ENCODE data around the gene CACNB4. TPM values are rescaled to one million over a fixed set of nuclear protein-coding genes. Genes with fewer than 3 reads are reported as not detected.
A peak's percentile ranks its signal among the peaks of the same experiment; 100 is the strongest.

Gene CACNB4
- total and polyA plus RNA-seq, 8 donors: 0.34 to 1.3 (median 0.70) TPM

GRCh38 chr2:151827564-151828142, 271.2 kb downstream of the CACNB4 start:
- TF ChIP-seq CTCF (IDR thresholded peaks at IDR 0.05): no peak
- Histone ChIP-seq H3K27ac (peak overlapping the region; percentile 57 to 87 (median 76)), H3K27me3 (no peaks in the 10 kb centered on the region), H3K4me1 (peaks cover 5 to 26% (median 17%) of the 10 kb centered on the region in 3 donors), H3K4me3 (peak overlapping the region; percentile 80 to 90 (median 82)), H3K36me3 (no peaks in the 10 kb centered on the region), H3K9me3 (no peaks in the 10 kb centered on the region)
- 0% methylated on average over 33 to 38 of the region's 38 CpGs for WGBS, 2 donors
- intact Hi-C loops (cut with DNase I): no loop called here
- ATAC-seq: peak; percentile 10 to 34 (median 32)
- DNase-seq: peak in 4 of 6 donors; percentile 19 to 86 (median 42)
- no peak for FAIRE-seq

DNA sequence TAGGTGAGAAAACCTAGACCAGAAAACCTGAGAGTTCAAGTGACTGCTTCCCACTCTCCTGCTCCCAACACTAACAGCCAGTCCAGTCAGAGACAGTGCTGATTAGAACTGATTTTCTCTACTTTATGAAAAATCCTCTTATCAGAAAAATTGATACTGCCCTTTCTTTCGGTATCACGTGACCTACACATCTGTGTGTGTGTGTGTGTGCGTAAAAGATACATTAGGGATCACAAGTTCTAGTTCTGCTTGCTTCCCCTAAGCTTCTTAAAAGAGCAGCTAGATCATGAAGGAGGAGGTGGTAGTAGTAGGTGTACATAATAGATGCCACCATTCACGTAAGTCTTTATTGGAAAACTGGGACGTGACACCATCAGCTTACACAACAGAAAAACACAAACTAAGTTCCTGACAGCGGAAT, 272.1 kb downstream of the CACNB4 start:
- no peak for ATAC-seq
- no peak for FAIRE-seq
- no peaks in the 10 kb centered on the region for H3K36me3 ChIP-seq
- WGBS, 2 donors: 14 to 18% methylated on average over 6 of the region's 6 CpGs
- no peak overlapping the region for H3K27ac ChIP-seq
- H3K9me3 ChIP-seq: no peaks in the 10 kb centered on the region
- peak overlapping the region in 3 of 4 donors; percentile 80 to 90 (median 85) for H3K4me3 ChIP-seq
- intact Hi-C loops (cut with DNase I): no loop called here
- DNase-seq: no peak
- TF ChIP-seq CTCF (IDR thresholded peaks at IDR 0.05): no peak
- no peaks in the 10 kb centered on the region for H3K27me3 ChIP-seq
- H3K4me1 ChIP-seq: peaks cover 5 to 26% (median 17%) of the 10 kb centered on the region in 3 donors

GRCh38 chr2:151824886-151825285, 274.0 kb downstream of the CACNB4 start:
- FAIRE-seq: no peak
- Histone ChIP-seq H3K27me3 (no peaks in the 10 kb centered on the region), H3K9me3 (no peaks in the 10 kb centered on the region), H3K36me3 (no peaks in the 10 kb centered on the region), H3K4me1 (peaks cover 7 to 30% (median 17%) of the 10 kb centered on the region in 3 donors), H3K4me3 (no peak overlapping the region), H3K27ac (no peak overlapping the region)
- no peak for DNase-seq
- no peak for ATAC-seq
- intact Hi-C loops (cut with DNase I): no loop called here
- WGBS, 2 donors: 54% methylated on average over 2 of the region's 2 CpGs
- TF ChIP-seq CTCF (IDR thresholded peaks at IDR 0.05): no peak

- intact Hi-C loops (cut with DNase I): no loop called here
- FAIRE-seq: no peak
These were observed 275.2 kb downstream of the CACNB4 start for GRCh38 chr2:151823651-151824050.

More at GRCh38 chr2:151823651-151824050, 275.2 kb downstream of the CACNB4 start:
- no peaks in the 10 kb centered on the region for H3K27me3 ChIP-seq
- H3K27ac ChIP-seq: no peak overlapping the region
- TF ChIP-seq CTCF (IDR thresholded peaks at IDR 0.05): no peak
- H3K4me3 ChIP-seq: no peak overlapping the region
- peaks cover 9 to 26% (median 14%) of the 10 kb centered on the region in 3 donors for H3K4me1 ChIP-seq
- H3K36me3 ChIP-seq: no peaks in the 10 kb centered on the region
- 58 to 66% methylated on average over 6 of the region's 6 CpGs for WGBS, 2 donors
- ATAC-seq (no peak), DNase-seq (no peak)
- no peaks in the 10 kb centered on the region for H3K9me3 ChIP-seq

All from pancreas (tissue), 10 donors.